K562 (cell line): ENCODE data around the gene ARID4B. TPM values are rescaled to one million over a fixed set of nuclear protein-coding genes. Genes with fewer than 3 reads are reported as not detected.

Experiments used
- CREBBP ChIP-seq: IDR thresholded peaks from one replicate; pipeline ENCODE4 v1.6.1; 2012; ENCODE audit warnings: low read depth, mild to moderate bottlenecking, control low read depth, inconsistent platforms, low read length
- CTCFL ChIP-seq: IDR thresholded peaks from 2 replicates; pipeline ENCODE4 v1.6.1; 2011; ENCODE audit warnings: borderline replicate concordance, low read depth, mild to moderate bottlenecking, moderate library complexity, low read length; ENCODE audit not compliant: insufficient read depth, poor library complexity, severe bottlenecking
- DDX20 ChIP-seq: fragments of 450-650 bp; IDR thresholded peaks from 2 replicates; pipeline ENCODE4 v1.6.1; 2016; ENCODE audit warnings: missing genetic modification characterization, low read depth, mild to moderate bottlenecking, missing compliant biosample characterization, moderate library complexity
- ERF ChIP-seq: fragments of 450-650 bp; formaldehyde crosslinking; IDR thresholded peaks from 2 replicates; pipeline ENCODE4 v1.4.0; 2020; ENCODE audit warnings: mild to moderate bottlenecking, mixed read lengths
- RFX5 ChIP-seq: IDR thresholded peaks from 2 replicates; pipeline ENCODE4 v1.6.1; 2011; ENCODE audit warnings: low read depth, mild to moderate bottlenecking, improper control_type of control experiment, low read length
- UBTF ChIP-seq, 2 experiments: IDR thresholded peaks; 2 replicates each; pipeline ENCODE4 v1.6.1; 2012; ENCODE audit warnings: improper control_type of control experiment in 2 of 2, low read depth in 2 of 2, low read length in 2 of 2, borderline replicate concordance in 1 of 2
- ZNF41 ChIP-seq: fragments of 250-450 bp; sonication (Bioruptor Pico); conservative IDR thresholded peaks from 2 replicates; pipeline ENCODE4 v1.4.0; 2020; ENCODE audit warnings: mild to moderate bottlenecking
- ZNF431 ChIP-seq: sonication (generic); formaldehyde crosslinking; IDR thresholded peaks from 2 replicates; pipeline ENCODE4 v1.8.0; 2022; ENCODE audit warnings: mild to moderate bottlenecking, missing genetic modification reagents
- ZNF507 ChIP-seq: conservative IDR thresholded peaks from 2 replicates; pipeline ENCODE4 v1.6.1; 2017; ENCODE audit warnings: missing genetic modification characterization, missing compliant biosample characterization
- ZNF592 ChIP-seq: fragments of 450-650 bp; IDR thresholded peaks from 2 replicates; pipeline ENCODE4 v1.6.1; 2017; ENCODE audit warnings: antibody characterized with exemption, mild to moderate bottlenecking
- ZNF76 ChIP-seq: fragments of 250-450 bp; sonication (Bioruptor Pico); IDR thresholded peaks from 2 replicates; pipeline ENCODE4 v1.4.0; 2020; ENCODE audit warnings: mild to moderate bottlenecking, moderate library complexity, borderline replicate concordance
- polyA plus RNA-seq, 8 experiments: library from polyadenylated mRNA; depleted of rRNA in 4 of 8; stranded (reverse) in 5 of 8; unstranded in 3 of 8; fragments of >200 nt; fragmentation: Nextera tagmentation in 2 of 8; fragmentation: Illumina TruSeq in 1 of 8; extraction: Ambion mirVana in 2 of 8; extraction: Trizol in 1 of 8; gene quantifications; 2 replicates each; pipeline versions ENCODE4 v1.2.1 to v1.2.3, GENCODE V29; 2011 to 2014; ENCODE audit warnings: inconsistent platforms in 1 of 8, missing spikeins in 1 of 8
- total RNA-seq, 7 experiments: library from RNA; depleted of rRNA in 6 of 7; stranded (reverse); fragments of >200 nt in 6 of 7; fragmentation: Illumina TruSeq in 2 of 7; extraction: Trizol in 2 of 7; gene quantifications; 2 replicates each; pipeline versions ENCODE4 v1.2.1 to v1.2.3, GENCODE V29; 2011 to 2021; ENCODE audit warnings: low replicate concordance in 1 of 7
- TF ChIP-seq, protein P1 (sequence below): fragments of 450-650 bp; formaldehyde crosslinking; IDR thresholded peaks from 2 replicates; pipeline ENCODE4 v1.4.0; 2020; ENCODE audit warnings: mild to moderate bottlenecking, moderate library complexity

Gene ARID4B
- total and polyA plus RNA-seq, 9 of the 15 experiments (the other 6 are each of a cell fraction or from before 2014, with no cell fraction given), result 8.4 to 38.9 (median 18.5) TPM

DNA sequence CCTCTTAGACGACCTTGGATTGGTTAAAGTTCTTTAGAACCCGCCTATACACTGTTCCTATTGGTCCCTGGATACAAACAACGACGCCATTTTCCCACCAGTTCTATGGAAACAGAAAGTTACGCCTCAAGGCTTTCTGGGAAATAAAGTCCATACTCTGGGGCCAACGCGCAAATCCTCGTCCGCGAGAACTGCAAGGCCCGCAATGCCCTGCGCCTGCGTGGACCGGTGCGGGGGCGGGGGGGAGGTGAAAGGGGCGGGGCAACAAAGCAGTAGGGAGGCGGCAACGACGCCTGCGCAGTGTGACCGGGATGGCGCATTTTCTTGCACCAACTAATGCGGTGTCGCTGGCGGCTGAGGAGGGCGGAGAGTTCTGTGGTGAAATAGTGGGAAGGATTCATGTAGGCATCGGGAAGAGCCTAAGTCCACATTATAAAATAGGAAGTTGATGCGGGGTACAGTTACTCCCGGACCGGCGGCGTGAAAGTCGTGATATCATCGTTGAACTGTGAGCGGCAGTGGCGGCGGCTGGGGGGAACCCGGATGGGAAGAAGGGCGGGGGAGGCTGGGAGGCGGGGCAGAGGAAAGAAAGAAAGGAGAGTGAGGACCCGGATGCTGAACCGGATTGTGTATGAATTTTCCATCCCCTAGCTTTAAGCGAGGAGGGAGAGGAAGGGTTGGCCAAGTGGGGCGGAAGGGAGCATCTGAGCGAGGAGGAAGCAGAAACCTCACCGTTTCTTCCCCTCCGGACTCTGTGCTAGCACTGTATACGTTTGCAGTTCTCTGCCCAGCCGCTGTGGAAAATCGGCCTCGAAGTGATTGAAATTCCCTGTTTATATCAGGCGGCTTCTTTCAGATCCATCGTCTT lies 526 bp upstream of the ARID4B start, which contains the start of gene GGPS1 (continued):
- TF ChIP-seq UBTF (IDR thresholded peaks at IDR 0.05; ENCODE audit: borderline replicate concordance in 1 of 2, low read depth in 2 of 2, low read length in 2 of 2) (peak in 1 of 2 experiments; percentile 97; a peak in 2 of 4 replicates), ZNF431 (CRISPR knock-in tag) (0 out of 2 replicates have a peak, but pooled peaks have one; percentile 65), ZNF507 (tag) (no peak), DDX20 (tag) (no peak), RFX5 (no peak), ERF (CRISPR knock-in tag) (peak; percentile 17; the same call in 1 of the 2 replicates), ZNF592 (no peak), ZNF41 (CRISPR knock-in tag) (0 out of 2 replicates have a peak, but pooled peaks have one; percentile 9), ZNF76 (CRISPR knock-in tag) (no peak; the same call in 1 of the 2 replicates), CREBBP (no peak), CTCFL (no peak)
- TF ChIP-seq, protein P1, sequence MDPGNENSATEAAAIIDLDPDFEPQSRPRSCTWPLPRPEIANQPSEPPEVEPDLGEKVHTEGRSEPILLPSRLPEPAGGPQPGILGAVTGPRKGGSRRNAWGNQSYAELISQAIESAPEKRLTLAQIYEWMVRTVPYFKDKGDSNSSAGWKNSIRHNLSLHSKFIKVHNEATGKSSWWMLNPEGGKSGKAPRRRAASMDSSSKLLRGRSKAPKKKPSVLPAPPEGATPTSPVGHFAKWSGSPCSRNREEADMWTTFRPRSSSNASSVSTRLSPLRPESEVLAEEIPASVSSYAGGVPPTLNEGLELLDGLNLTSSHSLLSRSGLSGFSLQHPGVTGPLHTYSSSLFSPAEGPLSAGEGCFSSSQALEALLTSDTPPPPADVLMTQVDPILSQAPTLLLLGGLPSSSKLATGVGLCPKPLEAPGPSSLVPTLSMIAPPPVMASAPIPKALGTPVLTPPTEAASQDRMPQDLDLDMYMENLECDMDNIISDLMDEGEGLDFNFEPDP, result no peak
